ENCODE results near the gene APOBEC3B.
A peak's percentile ranks its signal among the peaks of the same experiment; 100 is the strongest.
"Not testable (repeated sequence)": the region's sequence is repeated elsewhere in the genome, so short reads cannot be mapped to it uniquely, and the experiment has no call there.

Gene APOBEC3B

GRCh38 chr22:39013942-39014722 is 32.0 kb downstream of the APOBEC3B start, which contains the start of gene APOBEC3C:
APOBEC3C (plus strand) TSS chr22:39014257; CDS start chr22:39014363, 106 bp downstream.
- no peak for TF ChIP-seq CTCF (IDR thresholded peaks at IDR 0.05; ENCODE audit: extremely low read depth, missing control alignments)
- peak; percentile 84 for DNase-seq (ENCODE audit: low spot score)

- DNase-seq (ENCODE audit: low spot score) = not testable (repeated sequence)
Measured at GRCh38 chr22:39014723-39015121, 32.6 kb downstream of the APOBEC3B start.

- TF ChIP-seq CTCF (IDR thresholded peaks at IDR 0.05; ENCODE audit: extremely low read depth, missing control alignments) = no peak
- DNase-seq (ENCODE audit: low spot score) = no peak
Measured at GRCh38 chr22:39016592-39016991, 34.4 kb downstream of the APOBEC3B start.

GRCh38 chr22:39017596-39018365 is 35.6 kb downstream of the APOBEC3B start:
- TF ChIP-seq CTCF (IDR thresholded peaks at IDR 0.05; ENCODE audit: extremely low read depth, missing control alignments) = no peak
- no peak for DNase-seq (ENCODE audit: low spot score)

GRCh38 chr22:39020021-39020651 is 38.0 kb downstream of the APOBEC3B start:
- not testable (repeated sequence) for DNase-seq (ENCODE audit: low spot score)

GRCh38 chr22:39021552-39022250 is 39.6 kb downstream of the APOBEC3B start:
- peak; percentile 17 for DNase-seq (ENCODE audit: low spot score)
- TF ChIP-seq CTCF (IDR thresholded peaks at IDR 0.05; ENCODE audit: extremely low read depth, missing control alignments) = no peak

- no peak for DNase-seq (ENCODE audit: low spot score)
- no peak for TF ChIP-seq CTCF (IDR thresholded peaks at IDR 0.05; ENCODE audit: extremely low read depth, missing control alignments)
Measured at GRCh38 chr22:39024519-39025308, 42.6 kb downstream of the APOBEC3B start.

Data from GM20000 (cell line).